ENCODE results near the gene HS6ST1. TPM values are rescaled to one million over a fixed set of nuclear protein-coding genes. Genes with fewer than 3 reads are reported as not detected.
A peak's percentile ranks its signal among the peaks of the same experiment; 100 is the strongest.

HS6ST1 gene
- total and polyA plus RNA-seq, 2 of the 4 experiments (the other 2 are of a cell fraction): 29.9 to 36.9 TPM

GRCh38 chr2:128303095-128303791, 15.4 kb downstream of the HS6ST1 start:
- no peak overlapping the region for H3K4me2 ChIP-seq (ENCODE audit: low read depth, low read length)
- no peak overlapping the region for H2AK9ac ChIP-seq (replicated peaks; ENCODE audit: low read depth, low read length, poor library complexity)
- peak overlapping the region; percentile 41 for H4K5ac ChIP-seq (ENCODE audit: low read depth, low read length)
- no peak overlapping the region for H3K56ac ChIP-seq (ENCODE audit: extremely low read depth, insufficient read depth, low read length)
- peak overlapping the region; percentile 48 for H3K18ac ChIP-seq (ENCODE audit: low read depth, low read length)
- peak overlapping the region; percentile 97 for H2AK5ac ChIP-seq (ENCODE audit: low read depth, low read length)
- peak overlapping the region; percentile 97 for H4K91ac ChIP-seq (ENCODE audit: insufficient read depth, low read depth, low read length)
- no peaks in the 10 kb centered on the region for H3K27me3 ChIP-seq (ENCODE audit: control insufficient read depth, insufficient read depth, low read length)
- H3K4ac ChIP-seq (ENCODE audit: low read depth, low read length): peak overlapping the region; percentile 99
- peak overlapping the region; percentile 97 for H2BK5ac ChIP-seq (ENCODE audit: low read depth, low read length, poor library complexity, severe bottlenecking)
- intact Hi-C loops (cut with micrococcal nuclease) (no loop called here), in situ Hi-C loops (cut with MboI; ENCODE audit: low sequenced_read_pairs) (loop anchor here (25.0 kb wide), 1 partner anchor 416 kb away; the partner anchor contains the start of gene AMMECR1L), dilution Hi-C loops (cut with HindIII; ENCODE audit: low sequenced_read_pairs, unreplicated experiment) (no loop called here)
- no peak for TF ChIP-seq BHLHE40 (IDR thresholded peaks at IDR 0.05; ENCODE audit: low read depth, low read length)
- TF ChIP-seq USF2 (IDR thresholded peaks at IDR 0.05; ENCODE audit: low read depth, low read length): no peak
- TF ChIP-seq SMC3 (IDR thresholded peaks at IDR 0.05; ENCODE audit: low read depth, low read length): no peak
- TF ChIP-seq RCOR1 (IDR thresholded peaks at IDR 0.05; ENCODE audit: insufficient replicate concordance, low read length): no peak
- TF ChIP-seq MXI1 (IDR thresholded peaks at IDR 0.05; ENCODE audit: borderline replicate concordance, low read depth, low read length): no peak
- TF ChIP-seq NFE2L2 (IDR thresholded peaks at IDR 0.05; ENCODE audit: low read depth, low read length): no peak
- no peak for TF ChIP-seq RFX5 (IDR thresholded peaks at IDR 0.05; ENCODE audit: low read depth, low read length)
- TF ChIP-seq MAFK (IDR thresholded peaks at IDR 0.05; ENCODE audit: low read depth, low read length): no peak
- no peak for TF ChIP-seq RAD21 (IDR thresholded peaks at IDR 0.05; ENCODE audit: low read length)
- TF ChIP-seq CEBPB (IDR thresholded peaks at IDR 0.05; ENCODE audit: low read depth, low read length): no peak
- TF ChIP-seq POLR2A (IDR thresholded peaks at IDR 0.05; ENCODE audit: low read depth, low read length): no peak
- H3K9me1 ChIP-seq (ENCODE audit: insufficient read depth, low read length): peaks cover 59% of the 10 kb centered on the region
- peaks cover 48% of the 10 kb centered on the region for H3K36me3 ChIP-seq (ENCODE audit: control insufficient read depth, insufficient read depth, low read length)
- peak overlapping the region; percentile 79; the same call in 1 of the 2 replicates for H3K14ac ChIP-seq (replicated peaks; ENCODE audit: low read depth, low read length)
- no peaks in the 10 kb centered on the region for H3K9me3 ChIP-seq (ENCODE audit: control insufficient read depth, insufficient read depth, low read length)
- ChIA-PET CTCF (no interaction called here), POLR2A (ENCODE audit: unreplicated experiment) (no interaction called here)
- H4K8ac ChIP-seq (ENCODE audit: low read depth in 2 of 2, low read length in 2 of 2): peak overlapping the region; percentile 60 to 95; a peak in 3 of 4 replicates
- ATAC-seq (ENCODE audit: low read depth) (no peak), DNase-seq (no peak)
- H3K79me1 ChIP-seq (ENCODE audit: low read depth in 1 of 2, low read length in 2 of 2): peaks cover 54 to 93% of the 10 kb centered on the region in 2 experiments
- peak overlapping the region; percentile 97 for H3K27ac ChIP-seq (ENCODE audit: insufficient read depth, low read length)
- H4K20me1 ChIP-seq (ENCODE audit: insufficient read depth, low read length): peaks cover 67% of the 10 kb centered on the region
- no peak overlapping the region for H2AFZ ChIP-seq (replicated peaks; ENCODE audit: low read length, poor library complexity)
- peak overlapping the region; percentile 99 for H2BK120ac ChIP-seq (ENCODE audit: low read depth, low read length)
- H3K4me1 ChIP-seq (ENCODE audit: control insufficient read depth, insufficient read depth, low read length): peaks cover 76% of the 10 kb centered on the region
- H3K4me3 ChIP-seq (ENCODE audit: insufficient read depth, low read depth, low read length): no peak overlapping the region
- peak overlapping the region; percentile 15; the same call in 1 of the 2 replicates for H3K9ac ChIP-seq (ENCODE audit: low read depth, low read length)
- BruUV-seq (replicated peaks): no TSS peak
- H2BK15ac ChIP-seq (ENCODE audit: low read depth, low read length): peak overlapping the region; percentile 87; the same call in 2 of the 3 replicates
- H3K23ac ChIP-seq (ENCODE audit: low read depth, low read length): peak overlapping the region; percentile 92
- 94% methylated on average over 5 of the region's 9 CpGs; no CpG with 5 or more reads in 1 of the 2 experiments for WGBS, 2 experiments (ENCODE audit: extremely low coverage in 2 of 2, insufficient read length in 1 of 2)
- H2BK20ac ChIP-seq (ENCODE audit: low read depth, low read length): peak overlapping the region; percentile 67

Data from IMR-90 (cell line).